ENCODE measurements around the gene HBM. TPM values are rescaled to one million over a fixed set of nuclear protein-coding genes. Genes with fewer than 3 reads are reported as not detected.
"Not testable (repeated sequence)": the region's sequence is repeated elsewhere in the genome, so short reads cannot be mapped to it uniquely, and the experiment has no call there.

HBM gene
- total RNA-seq, 1 experiment from 2014 or later, result not detected

- DNase-seq, result no peak
- H3K4me1 ChIP-seq, result no peaks in the 10 kb centered on the region
- H3K9me3 ChIP-seq, result no peaks in the 10 kb centered on the region
- no peak for TF ChIP-seq CTCF (IDR thresholded peaks at IDR 0.05; ENCODE audit: insufficient read depth in 1 of 2, low read depth in 1 of 2, low read length in 1 of 2, severe bottlenecking in 1 of 2, unreplicated experiment in 1 of 2)
- BruUV-seq (replicated peaks), result no TSS peak
- H3K4me3 ChIP-seq (ENCODE audit: low read depth, low read length), result no peak overlapping the region
- POLR2A ChIA-PET, result no interaction called here
- H3K36me3 Mint-ChIP-seq (ENCODE audit: insufficient read depth, unreplicated experiment), result no peaks in the 10 kb centered on the region
- no peaks in the 10 kb centered on the region for H3K36me3 ChIP-seq (ENCODE audit: control insufficient read depth, insufficient read depth, low read length)
- peaks cover 12% of the 10 kb centered on the region for H3K27me3 Mint-ChIP-seq (ENCODE audit: insufficient read depth, unreplicated experiment)
- H3K27ac Mint-ChIP-seq (ENCODE audit: unreplicated experiment), result no peak overlapping the region
- no peaks in the 10 kb centered on the region for H3K9me3 Mint-ChIP-seq (ENCODE audit: unreplicated experiment)
- H3K27me3 ChIP-seq (replicated peaks; ENCODE audit: control insufficient read depth, insufficient read depth, low read length), result no peaks in the 10 kb centered on the region
- H3K4me3 Mint-ChIP-seq (ENCODE audit: unreplicated experiment), result no peak overlapping the region
- CTCF ChIA-PET, result no interaction called here
- H3K4me1 Mint-ChIP-seq (ENCODE audit: low read depth, unreplicated experiment), result no peaks in the 10 kb centered on the region
- intact Hi-C loops (cut with micrococcal nuclease; ENCODE audit: unreplicated experiment), result no loop called here
Observed at GRCh38 chr16:168424-168823, 2.6 kb downstream of the HBM start.

- H3K27me3 Mint-ChIP-seq (ENCODE audit: insufficient read depth, unreplicated experiment), result peaks cover 12% of the 10 kb centered on the region
- no peak overlapping the region for H3K27ac Mint-ChIP-seq (ENCODE audit: unreplicated experiment)
- intact Hi-C loops (cut with micrococcal nuclease; ENCODE audit: unreplicated experiment), result no loop called here
- H3K4me1 Mint-ChIP-seq (ENCODE audit: low read depth, unreplicated experiment), result no peaks in the 10 kb centered on the region
- H3K9me3 Mint-ChIP-seq (ENCODE audit: unreplicated experiment), result no peaks in the 10 kb centered on the region
- CTCF ChIA-PET, result no interaction called here
- no peaks in the 10 kb centered on the region for H3K36me3 Mint-ChIP-seq (ENCODE audit: insufficient read depth, unreplicated experiment)
- DNase-seq, result no peak
- POLR2A ChIA-PET, result no interaction called here
- TF ChIP-seq CTCF (IDR thresholded peaks at IDR 0.05; ENCODE audit: insufficient read depth in 1 of 2, low read depth in 1 of 2, low read length in 1 of 2, severe bottlenecking in 1 of 2, unreplicated experiment in 1 of 2), result no peak
- H3K36me3 ChIP-seq (ENCODE audit: control insufficient read depth, insufficient read depth, low read length), result no peaks in the 10 kb centered on the region
- H3K4me3 Mint-ChIP-seq (ENCODE audit: unreplicated experiment), result no peak overlapping the region
- no peaks in the 10 kb centered on the region for H3K9me3 ChIP-seq
- no peaks in the 10 kb centered on the region for H3K27me3 ChIP-seq (replicated peaks; ENCODE audit: control insufficient read depth, insufficient read depth, low read length)
- H3K4me1 ChIP-seq, result no peaks in the 10 kb centered on the region
- no TSS peak for BruUV-seq (replicated peaks)
- no peak overlapping the region for H3K4me3 ChIP-seq (ENCODE audit: low read depth, low read length)
Observed at GRCh38 chr16:169014-169413, 3.2 kb downstream of the HBM start.

- not testable (repeated sequence) for BruUV-seq (replicated peaks)
Observed at GRCh38 chr16:170088-170507, 4.3 kb downstream of the HBM start.

GRCh38 chr16:170788-171187 is 5.0 kb downstream of the HBM start:
- H3K36me3 Mint-ChIP-seq (ENCODE audit: insufficient read depth, unreplicated experiment), result no peaks in the 10 kb centered on the region
- Histone ChIP-seq H3K27me3 (replicated peaks; ENCODE audit: control insufficient read depth, insufficient read depth, low read length) (no peaks in the 10 kb centered on the region), H3K4me1 (no peaks in the 10 kb centered on the region), H3K4me3 (ENCODE audit: low read depth, low read length) (no peak overlapping the region), H3K36me3 (ENCODE audit: control insufficient read depth, insufficient read depth, low read length) (no peaks in the 10 kb centered on the region), H3K9me3 (no peaks in the 10 kb centered on the region)
- no TSS peak for BruUV-seq (replicated peaks)
- no peak for DNase-seq
- no peaks in the 10 kb centered on the region for H3K4me1 Mint-ChIP-seq (ENCODE audit: low read depth, unreplicated experiment)
- H3K9me3 Mint-ChIP-seq (ENCODE audit: unreplicated experiment), result no peaks in the 10 kb centered on the region
- H3K4me3 Mint-ChIP-seq (ENCODE audit: unreplicated experiment), result no peak overlapping the region
- POLR2A ChIA-PET, result no interaction called here
- TF ChIP-seq CTCF (IDR thresholded peaks at IDR 0.05; ENCODE audit: insufficient read depth in 1 of 2, low read depth in 1 of 2, low read length in 1 of 2, severe bottlenecking in 1 of 2, unreplicated experiment in 1 of 2), result no peak
- H3K27ac Mint-ChIP-seq (ENCODE audit: unreplicated experiment), result no peak overlapping the region
- CTCF ChIA-PET, result interaction anchor here (0.6 kb wide), 1 partner anchor 63 kb away, joined by 4 read pairs; no protein-coding TSS in a partner anchor
- intact Hi-C loops (cut with micrococcal nuclease; ENCODE audit: unreplicated experiment), result no loop called here
- peaks cover 23% of the 10 kb centered on the region for H3K27me3 Mint-ChIP-seq (ENCODE audit: insufficient read depth, unreplicated experiment)

More at GRCh38 chr16:170088-170507, 4.3 kb downstream of the HBM start:
- H3K4me3 Mint-ChIP-seq (ENCODE audit: unreplicated experiment); H3K4me1 ChIP-seq; H3K4me1 Mint-ChIP-seq (ENCODE audit: low read depth, unreplicated experiment); H3K4me3 ChIP-seq (ENCODE audit: low read depth, low read length); DNase-seq; H3K27ac Mint-ChIP-seq (ENCODE audit: unreplicated experiment); POLR2A ChIA-PET; H3K27me3 ChIP-seq (replicated peaks; ENCODE audit: control insufficient read depth, insufficient read depth, low read length); H3K9me3 ChIP-seq; intact Hi-C loops (cut with micrococcal nuclease; ENCODE audit: unreplicated experiment); H3K36me3 Mint-ChIP-seq (ENCODE audit: insufficient read depth, unreplicated experiment); CTCF ChIA-PET; H3K9me3 Mint-ChIP-seq (ENCODE audit: unreplicated experiment); H3K36me3 ChIP-seq (ENCODE audit: control insufficient read depth, insufficient read depth, low read length): not testable (repeated sequence)
- H3K27me3 Mint-ChIP-seq (ENCODE audit: insufficient read depth, unreplicated experiment), result peaks cover 17% of the 10 kb centered on the region

- H3K4me3 Mint-ChIP-seq (ENCODE audit: unreplicated experiment), result peak within 1 kb of the TSS; percentile 40
Observed at GRCh38 chr16:172374-172941, 6.7 kb downstream of the HBM start, which contains the start of gene HBA2. HBA2 (plus strand) TSS chr16:172876; CDS start chr16:172913, 37 bp downstream.

More at GRCh38 chr16:172374-172941, 6.7 kb downstream of the HBM start, which contains the start of gene HBA2:
- H3K36me3 ChIP-seq (ENCODE audit: control insufficient read depth, insufficient read depth, low read length); H3K4me1 ChIP-seq; H3K4me3 ChIP-seq (ENCODE audit: low read depth, low read length); H3K27ac Mint-ChIP-seq (ENCODE audit: unreplicated experiment); CTCF ChIA-PET; BruUV-seq (replicated peaks); H3K4me1 Mint-ChIP-seq (ENCODE audit: low read depth, unreplicated experiment); DNase-seq; POLR2A ChIA-PET; H3K9me3 ChIP-seq; H3K27me3 ChIP-seq (replicated peaks; ENCODE audit: control insufficient read depth, insufficient read depth, low read length); H3K36me3 Mint-ChIP-seq (ENCODE audit: insufficient read depth, unreplicated experiment); H3K9me3 Mint-ChIP-seq (ENCODE audit: unreplicated experiment); intact Hi-C loops (cut with micrococcal nuclease; ENCODE audit: unreplicated experiment): not testable (repeated sequence)
- peaks cover 21% of the 10 kb centered on the region for H3K27me3 Mint-ChIP-seq (ENCODE audit: insufficient read depth, unreplicated experiment)

All from Caco-2 (cell line).